IMR-90 (cell line): ENCODE measurements around the gene SIRT2. TPM values are rescaled to one million over a fixed set of nuclear protein-coding genes. Genes with fewer than 3 reads are reported as not detected.

Experiments
- ATAC-seq: fragments of 200-7000 bp; cut with Tn5 transposase; 2 replicates; pipeline ENCODE4 v1.9.1; 2020; ENCODE audit warnings: low read depth, mild to moderate bottlenecking, moderate library complexity
- BruUV-seq: library from RNA; stranded (reverse); fragments of 400-500 nt; replicated peaks from 2 replicates; lab custom pipeline; 2021; lab: Mats Ljungman, UMichigan
- CTCF ChIA-PET: fragments of 300-600 bp; formaldehyde crosslinking; extraction: SDS; loops from one replicate; lab custom pipeline; 2021; ENCODE audit warnings: antibody characterized with exemption; lab: Yijun Ruan, JAX
- POLR2A ChIA-PET: fragments of 300-600 bp; sonication (Branson Sonifier 250); formaldehyde crosslinking; loops from one replicate; lab custom pipeline; 2022; ENCODE audit warnings: antibody characterized with exemption; ENCODE audit not compliant: unreplicated experiment; lab: Charles Lee
- DNase-seq: peaks from one replicate; pipeline ENCODE4 v3.0.0; 2013
- H2AFZ ChIP-seq: replicated peaks from 2 replicates; pipeline ENCODE3; 2013; ENCODE audit warnings: low read length, mild to moderate bottlenecking; ENCODE audit not compliant: poor library complexity
- H2AK5ac ChIP-seq: 2 replicates; pipeline ENCODE4 v1.6.1; 2013; ENCODE audit warnings: low read depth, low read length, inconsistent platforms
- H2AK9ac ChIP-seq: replicated peaks from 2 replicates; pipeline ENCODE3; 2013; ENCODE audit warnings: mild to moderate bottlenecking, low read depth, low read length, moderate library complexity; ENCODE audit not compliant: poor library complexity
- H2BK120ac ChIP-seq: 2 replicates; pipeline ENCODE4 v1.6.1; 2013; ENCODE audit warnings: low read depth, low read length, inconsistent platforms
- H2BK15ac ChIP-seq: 3 replicates; pipeline ENCODE4 v1.6.1; 2013; ENCODE audit warnings: low read depth, low read length, inconsistent platforms
- H2BK20ac ChIP-seq: 2 replicates; pipeline ENCODE4 v1.6.1; 2013; ENCODE audit warnings: low read depth, mild to moderate bottlenecking, inconsistent platforms, low read length, moderate library complexity
- H2BK5ac ChIP-seq: 2 replicates; pipeline ENCODE4 v1.6.1; 2013; ENCODE audit warnings: mild to moderate bottlenecking, low read depth, low read length, inconsistent platforms; ENCODE audit not compliant: poor library complexity, severe bottlenecking
- H3K14ac ChIP-seq: replicated peaks from 2 replicates; pipeline ENCODE4 v1.6.1; 2013; ENCODE audit warnings: low read depth, low read length, inconsistent platforms
- H3K18ac ChIP-seq: 2 replicates; pipeline ENCODE4 v1.6.1; 2013; ENCODE audit warnings: low read depth, low read length, control low read depth
- H3K23ac ChIP-seq: 2 replicates; pipeline ENCODE4 v1.6.1; 2013; ENCODE audit warnings: low read depth, low read length, inconsistent platforms
- H3K27ac ChIP-seq: 2 replicates; pipeline ENCODE4 v1.5.1; 2013; ENCODE audit warnings: mild to moderate bottlenecking, control low read depth, low read length; ENCODE audit not compliant: insufficient read depth
- H3K27me3 ChIP-seq: 2 replicates; pipeline ENCODE4 v1.6.1; 2013; ENCODE audit warnings: low read length; ENCODE audit not compliant: control insufficient read depth, insufficient read depth
- H3K36me3 ChIP-seq: 2 replicates; pipeline ENCODE4 v1.6.1; 2013; ENCODE audit warnings: low read length, mixed read lengths; ENCODE audit not compliant: control insufficient read depth, insufficient read depth
- H3K4ac ChIP-seq: 2 replicates; pipeline ENCODE4 v1.6.1; 2013; ENCODE audit warnings: low read depth, low read length, inconsistent platforms
- H3K4me1 ChIP-seq: 2 replicates; pipeline ENCODE4 v1.6.1; 2013; ENCODE audit warnings: low read length, mixed read lengths; ENCODE audit not compliant: control insufficient read depth, insufficient read depth
- H3K4me2 ChIP-seq: 2 replicates; pipeline ENCODE4 v1.6.1; 2013; ENCODE audit warnings: low read depth, mild to moderate bottlenecking, control low read depth, low read length, moderate library complexity
- H3K4me3 ChIP-seq: 2 replicates; pipeline ENCODE4 v1.5.1; 2013; ENCODE audit warnings: low read depth, mild to moderate bottlenecking, control low read depth, low read length, moderate library complexity; ENCODE audit not compliant: insufficient read depth
- H3K56ac ChIP-seq: 2 replicates; pipeline ENCODE4 v1.6.1; 2013; ENCODE audit warnings: low read length, inconsistent platforms; ENCODE audit not compliant: insufficient read depth; ENCODE audit errors: extremely low read depth
- H3K79me1 ChIP-seq, 2 experiments: 2 replicates each; pipeline ENCODE4 v1.6.1; 2013; ENCODE audit warnings: low read length in 2 of 2, inconsistent platforms in 1 of 2, low read depth in 1 of 2
- H3K9ac ChIP-seq: 2 replicates; pipeline ENCODE4 v1.6.1; 2013; ENCODE audit warnings: low read depth, low read length, control low read depth
- H3K9me1 ChIP-seq: 2 replicates; pipeline ENCODE4 v1.6.1; 2013; ENCODE audit warnings: low read length, inconsistent platforms; ENCODE audit not compliant: insufficient read depth
- H3K9me3 ChIP-seq: 2 replicates; pipeline ENCODE4 v1.6.1; 2013; ENCODE audit warnings: low read length; ENCODE audit not compliant: control insufficient read depth, insufficient read depth
- H4K20me1 ChIP-seq: 2 replicates; pipeline ENCODE4 v1.6.1; 2013; ENCODE audit warnings: low read length, inconsistent platforms; ENCODE audit not compliant: insufficient read depth
- H4K5ac ChIP-seq: 2 replicates; pipeline ENCODE4 v1.6.1; 2013; ENCODE audit warnings: mild to moderate bottlenecking, low read depth, low read length, control low read depth
- H4K8ac ChIP-seq, 2 experiments: 2 replicates each; pipeline ENCODE4 v1.6.1; 2013; ENCODE audit warnings: low read depth in 2 of 2, low read length in 2 of 2, control low read depth in 1 of 2, inconsistent platforms in 1 of 2
- H4K91ac ChIP-seq: 2 replicates; pipeline ENCODE4 v1.6.1; 2013; ENCODE audit warnings: low read depth, low read length, inconsistent platforms; ENCODE audit not compliant: insufficient read depth
- CHD1 ChIP-seq: IDR thresholded peaks from 2 replicates; pipeline ENCODE4 v1.6.1; 2012; ENCODE audit warnings: low read depth, low read length, improper control_type of control experiment
- MAZ ChIP-seq: IDR thresholded peaks from 2 replicates; pipeline ENCODE4 v1.6.1; 2012; ENCODE audit warnings: low read depth, mild to moderate bottlenecking, low read length, improper control_type of control experiment, moderate library complexity, borderline replicate concordance
- RAD21 ChIP-seq: IDR thresholded peaks from 2 replicates; pipeline ENCODE4 v1.6.1; 2012; ENCODE audit warnings: low read length, improper control_type of control experiment
- RCOR1 ChIP-seq: IDR thresholded peaks from 2 replicates; pipeline ENCODE4 v1.6.1; 2012; ENCODE audit warnings: mild to moderate bottlenecking, low read length, improper control_type of control experiment; ENCODE audit not compliant: insufficient replicate concordance
- WGBS, 2 experiments: methylation state at CpG; one replicate each; pipeline versions ENCODE4 v1.1.5 to v1.1.7; 2013; ENCODE audit warnings: missing lambda C conversion rate in 2 of 2; ENCODE audit not compliant: insufficient read length in 1 of 2; ENCODE audit errors: extremely low coverage in 2 of 2; 5-methylcytosine and 5-hydroxymethylcytosine counted together
- dilution Hi-C: fragments of 300-500 bp; cut with HindIII; formaldehyde crosslinking; loops from one replicate; pipeline ENCODE4 v1.14.3; 2018; ENCODE audit warnings: low sequenced_read_pairs; ENCODE audit not compliant: unreplicated experiment
- in situ Hi-C: fragments of 300-500 bp; cut with MboI; formaldehyde crosslinking; loops from 3 replicates; pipeline ENCODE4 v1.14.3; 2019; ENCODE audit warnings: low sequenced_read_pairs, inconsistent platforms, mixed read lengths
- intact Hi-C: fragments of 100-400 bp; cut with micrococcal nuclease; formaldehyde crosslinking; loops from 2 replicates; pipeline ENCODE4 v1.10.0; 2022
- polyA plus RNA-seq, 3 experiments: library from polyadenylated mRNA; depleted of rRNA; stranded (reverse); fragments of >200 nt; gene quantifications; 2 replicates each; pipeline ENCODE4 v1.2.3, GENCODE V29; 2012; ENCODE audit warnings: low replicate concordance in 1 of 3
- total RNA-seq: library from RNA; depleted of rRNA; stranded (reverse); fragments of >200 nt; gene quantifications from 2 replicates; pipeline ENCODE4 v1.2.3, GENCODE V29; 2012
- TF ChIP-seq, protein P1 (sequence below): conservative IDR thresholded peaks from 2 replicates; pipeline ENCODE4 v1.5.1; 2012; ENCODE audit warnings: mild to moderate bottlenecking, low read depth, low read length, improper control_type of control experiment

The SIRT2 gene
- total and polyA plus RNA-seq, 2 of the 4 experiments (the other 2 are of a cell fraction): 43.0 to 50.0 TPM

DNA sequence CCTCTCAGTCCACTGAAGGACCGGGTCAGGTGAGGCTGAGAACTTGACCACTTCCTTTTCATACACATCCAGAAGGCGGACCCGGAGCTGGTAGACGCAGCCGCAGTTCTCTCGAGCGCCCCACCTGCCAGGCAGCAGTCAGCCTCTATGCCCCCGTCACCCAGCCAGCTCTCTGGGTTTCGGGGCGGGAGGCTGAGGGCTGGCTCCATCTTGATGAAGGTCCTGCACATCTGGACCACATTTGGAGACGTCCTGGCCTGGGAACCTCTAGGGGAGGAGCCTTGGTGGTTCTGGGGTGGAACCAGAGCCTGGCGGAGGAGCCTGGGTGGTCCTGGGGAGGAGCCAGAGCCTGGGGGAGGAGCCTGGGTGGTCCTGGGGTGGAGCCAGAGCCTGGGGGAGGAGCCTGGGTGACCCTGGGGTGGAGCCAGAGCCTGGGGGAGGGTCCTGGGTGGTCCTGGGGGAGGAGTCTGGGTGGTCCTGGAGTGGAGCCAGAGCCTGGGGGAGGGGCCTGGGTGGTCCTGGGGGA lies 45.6 kb upstream of the SIRT2 start:
- WGBS, 2 experiments: 92% methylated on average over 2 of the region's 12 CpGs; no CpG with 5 or more reads in 1 of the 2 experiments
- Histone ChIP-seq H3K56ac (no peak overlapping the region), H4K8ac (no peak overlapping the region), H3K27me3 (no peaks in the 10 kb centered on the region), H3K9ac (no peak overlapping the region), H3K4me3 (no peak overlapping the region), H3K18ac (no peak overlapping the region), H3K4ac (no peak overlapping the region), H2BK20ac (no peak overlapping the region), H4K20me1 (no peaks in the 10 kb centered on the region), H2AK5ac (no peak overlapping the region), H3K27ac (no peak overlapping the region), H3K9me1 (0 out of 2 replicates have a peak, but pooled peaks cover 4% of the 10 kb centered on the region), H3K4me1 (no peaks in the 10 kb centered on the region; the same call in 1 of the 2 replicates), H3K14ac (no peak overlapping the region), H2AFZ (no peak overlapping the region), H2BK5ac (no peak overlapping the region), H2BK15ac (no peak overlapping the region), H2BK120ac (no peak overlapping the region), H3K79me1 (no peaks in the 10 kb centered on the region), H3K4me2 (no peak overlapping the region), H3K36me3 (peaks cover 17% of the 10 kb centered on the region), H4K91ac (no peak overlapping the region), H4K5ac (no peak overlapping the region), H2AK9ac (no peak overlapping the region), H3K9me3 (no peaks in the 10 kb centered on the region), H3K23ac (no peak overlapping the region)
- in situ Hi-C loops: loop anchor here (25.0 kb wide), 1 partner anchor 533 kb away; the partner anchor contains the start of gene FAM98C
- BruUV-seq: no TSS peak
- POLR2A ChIA-PET: no interaction called here
- dilution Hi-C loops: no loop called here
- DNase-seq (no peak), ATAC-seq (no peak)
- TF ChIP-seq MAZ: no peak
- TF ChIP-seq RCOR1: no peak
- no peak for TF ChIP-seq CHD1
- TF ChIP-seq, protein P1, sequence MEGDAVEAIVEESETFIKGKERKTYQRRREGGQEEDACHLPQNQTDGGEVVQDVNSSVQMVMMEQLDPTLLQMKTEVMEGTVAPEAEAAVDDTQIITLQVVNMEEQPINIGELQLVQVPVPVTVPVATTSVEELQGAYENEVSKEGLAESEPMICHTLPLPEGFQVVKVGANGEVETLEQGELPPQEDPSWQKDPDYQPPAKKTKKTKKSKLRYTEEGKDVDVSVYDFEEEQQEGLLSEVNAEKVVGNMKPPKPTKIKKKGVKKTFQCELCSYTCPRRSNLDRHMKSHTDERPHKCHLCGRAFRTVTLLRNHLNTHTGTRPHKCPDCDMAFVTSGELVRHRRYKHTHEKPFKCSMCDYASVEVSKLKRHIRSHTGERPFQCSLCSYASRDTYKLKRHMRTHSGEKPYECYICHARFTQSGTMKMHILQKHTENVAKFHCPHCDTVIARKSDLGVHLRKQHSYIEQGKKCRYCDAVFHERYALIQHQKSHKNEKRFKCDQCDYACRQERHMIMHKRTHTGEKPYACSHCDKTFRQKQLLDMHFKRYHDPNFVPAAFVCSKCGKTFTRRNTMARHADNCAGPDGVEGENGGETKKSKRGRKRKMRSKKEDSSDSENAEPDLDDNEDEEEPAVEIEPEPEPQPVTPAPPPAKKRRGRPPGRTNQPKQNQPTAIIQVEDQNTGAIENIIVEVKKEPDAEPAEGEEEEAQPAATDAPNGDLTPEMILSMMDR: no peak
- no peak for TF ChIP-seq RAD21
- CTCF ChIA-PET: interaction anchor here (0.5 kb wide), 1 partner anchor 17 kb away, joined by 3 read pairs; no protein-coding TSS in a partner anchor
- intact Hi-C loops: no loop called here
